GM12891 (cell line): ENCODE results near the gene LDB2.

Source experiments
- PAX5 ChIP-seq: IDR thresholded peaks from 2 replicates; pipeline ENCODE4 v1.6.1; 2011; ENCODE audit warnings: low read length, moderate library complexity, mild to moderate bottlenecking; ENCODE audit not compliant: insufficient read depth, severe bottlenecking
- POLR2AphosphoS5 ChIP-seq: IDR thresholded peaks from 2 replicates; pipeline ENCODE4 v1.6.1; 2011; ENCODE audit warnings: low read depth, low read length, control low read depth
- TAF1 ChIP-seq: IDR thresholded peaks from 2 replicates; pipeline ENCODE4 v1.6.1; 2011; ENCODE audit warnings: low read depth, low read length, control low read depth

DNA sequence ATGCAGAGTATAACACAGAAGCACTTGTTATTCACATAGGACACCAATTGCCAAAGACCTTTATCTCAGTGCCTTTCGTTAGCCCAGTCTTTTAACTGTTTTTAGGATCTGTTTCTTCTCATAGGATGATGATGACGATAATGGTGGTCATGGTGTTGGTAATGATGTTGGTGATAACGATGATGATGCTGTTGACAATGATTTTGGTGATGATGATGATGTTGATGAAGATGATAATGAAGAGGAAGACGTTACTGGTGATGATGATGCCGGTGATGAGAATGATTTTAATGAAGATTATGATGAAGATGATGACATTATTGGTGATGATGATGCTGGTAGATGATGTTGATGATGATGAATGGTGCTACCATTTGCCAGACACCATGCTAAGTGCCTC, 29.8 kb downstream of the LDB2 start:
- TF ChIP-seq POLR2AphosphoS5 (no peak), TAF1 (no peak), PAX5 (no peak)
